HG02938 (cell line): ENCODE results near the gene PPP1R36.
"Not testable (repeated sequence)": the region's sequence is repeated elsewhere in the genome, so short reads cannot be mapped to it uniquely, and the experiment has no call there.

Source experiments
- ATAC-seq: cut with Tn5 transposase; IDR thresholded peaks from one replicate; pipeline ENCODE4 v1.9.1; 2021; ENCODE audit warnings: mild to moderate bottlenecking, moderate library complexity; ENCODE audit not compliant: unreplicated experiment

The PPP1R36 gene

GRCh38 chr14:64563696-64564095, 13.9 kb downstream of the PPP1R36 start:
- ATAC-seq: no peak

GRCh38 chr14:64566651-64567122, 16.9 kb downstream of the PPP1R36 start:
- no peak for ATAC-seq

- ATAC-seq: no peak
Measured at GRCh38 chr14:64569138-64569631, 19.4 kb downstream of the PPP1R36 start.

GRCh38 chr14:64569646-64570045, 19.9 kb downstream of the PPP1R36 start:
- not testable (repeated sequence) for ATAC-seq

- no peak for ATAC-seq
Measured at GRCh38 chr14:64572386-64573104, 22.8 kb downstream of the PPP1R36 start.

GRCh38 chr14:64573109-64573508, 23.3 kb downstream of the PPP1R36 start:
- no peak for ATAC-seq

- ATAC-seq: no peak
Measured at GRCh38 chr14:64574371-64575107, 24.8 kb downstream of the PPP1R36 start.

GRCh38 chr14:64577211-64577610, 27.4 kb downstream of the PPP1R36 start:
- ATAC-seq: no peak

GRCh38 chr14:64580467-64580866, 30.7 kb downstream of the PPP1R36 start:
- no peak for ATAC-seq

GRCh38 chr14:64581363-64581762, 31.6 kb downstream of the PPP1R36 start:
- no peak for ATAC-seq

- no peak for ATAC-seq
Measured at GRCh38 chr14:64581817-64582216, 32.1 kb downstream of the PPP1R36 start.

GRCh38 chr14:64584190-64584589, 34.4 kb downstream of the PPP1R36 start:
- ATAC-seq: no peak

- no peak for ATAC-seq
Measured at GRCh38 chr14:64591809-64592208, 42.0 kb downstream of the PPP1R36 start.

- ATAC-seq: no peak
Measured at GRCh38 chr14:64594438-64594837, 44.7 kb downstream of the PPP1R36 start.

GRCh38 chr14:64598404-64598803, 48.6 kb downstream of the PPP1R36 start:
- no peak for ATAC-seq

GRCh38 chr14:64601571-64601970, 51.8 kb downstream of the PPP1R36 start:
- no peak for ATAC-seq

- ATAC-seq: no peak
Measured at GRCh38 chr14:64602826-64603225, 53.1 kb downstream of the PPP1R36 start.

GRCh38 chr14:64604001-64604400, 54.2 kb downstream of the PPP1R36 start:
- no peak for ATAC-seq

GRCh38 chr14:64604881-64605280, 55.1 kb downstream of the PPP1R36 start:
- ATAC-seq: no peak

GRCh38 chr14:64605926-64606685, 56.3 kb downstream of the PPP1R36 start:
- no peak for ATAC-seq

- ATAC-seq: no peak
Measured at GRCh38 chr14:64610049-64610746, 60.4 kb downstream of the PPP1R36 start.
